ENCODE measurements around the gene MEGF10. TPM values are rescaled to one million over a fixed set of nuclear protein-coding genes. Genes with fewer than 3 reads are reported as not detected.

MEGF10 gene
- total and polyA plus RNA-seq, 7 donors = under 0.01 to 3.6 (median 1.7) TPM; not detected in 1

- H3K9me3 ChIP-seq = no peaks in the 10 kb centered on the region
- no peaks in the 10 kb centered on the region for H3K4me1 ChIP-seq
- H3K27ac ChIP-seq = no peak overlapping the region
- TF ChIP-seq POLR2AphosphoS5 (IDR thresholded peaks at IDR 0.05) = no peak
- no peak for TF ChIP-seq CTCF (IDR thresholded peaks at IDR 0.05)
- no peak for TF ChIP-seq EP300 (IDR thresholded peaks at IDR 0.05)
- no peak for TF ChIP-seq POLR2A (IDR thresholded peaks at IDR 0.05)
- H3K4me3 ChIP-seq = no peak overlapping the region
- intact Hi-C loops (cut with DNase I) = no loop called here
- WGBS, 2 donors = 65 to 80% methylated on average over 2 of the region's 2 CpGs
- H3K36me3 ChIP-seq = no peaks in the 10 kb centered on the region
- DNase-seq = no peak
- no peaks in the 10 kb centered on the region for H3K27me3 ChIP-seq
Observed at GRCh38 chr5:127398508-127398907, 107.9 kb downstream of the MEGF10 start.

DNA sequence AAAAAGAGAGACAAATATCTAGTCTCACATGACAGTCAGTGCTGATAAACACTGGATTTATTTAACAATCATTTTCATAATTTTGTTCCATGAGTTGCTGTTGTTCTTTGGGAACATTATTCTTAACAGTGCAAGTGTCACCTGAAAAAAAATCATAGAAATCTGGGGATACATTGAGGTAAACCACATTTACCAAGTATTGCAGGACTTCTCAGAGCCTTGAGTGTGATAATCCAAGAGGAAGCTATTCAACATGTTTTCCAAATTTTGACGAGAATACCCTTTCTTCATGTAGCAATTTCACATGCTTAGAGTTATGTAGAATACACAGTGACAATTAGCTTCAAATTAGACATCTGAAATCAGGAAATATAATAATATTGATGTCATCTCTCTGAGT, 108.5 kb downstream of the MEGF10 start:
- TF ChIP-seq EP300 (IDR thresholded peaks at IDR 0.05) (no peak), CTCF (IDR thresholded peaks at IDR 0.05) (no peak), POLR2A (IDR thresholded peaks at IDR 0.05) (no peak), POLR2AphosphoS5 (IDR thresholded peaks at IDR 0.05) (no peak)
- 77 to 91% methylated on average over 1 of the region's 1 CpG for WGBS, 2 donors
- Histone ChIP-seq H3K36me3 (no peaks in the 10 kb centered on the region), H3K27me3 (no peaks in the 10 kb centered on the region), H3K4me3 (no peak overlapping the region), H3K9me3 (no peaks in the 10 kb centered on the region), H3K4me1 (no peaks in the 10 kb centered on the region), H3K27ac (no peak overlapping the region)
- intact Hi-C loops (cut with DNase I) = no loop called here
- DNase-seq = no peak

GRCh38 chr5:127400539-127400938, 109.9 kb downstream of the MEGF10 start:
- Histone ChIP-seq H3K27ac (no peak overlapping the region), H3K9me3 (no peaks in the 10 kb centered on the region), H3K27me3 (no peaks in the 10 kb centered on the region), H3K4me1 (no peaks in the 10 kb centered on the region), H3K4me3 (no peak overlapping the region), H3K36me3 (no peaks in the 10 kb centered on the region)
- DNase-seq = no peak
- intact Hi-C loops (cut with DNase I) = no loop called here
- 27 to 46% methylated on average over 1 of the region's 1 CpG for WGBS, 2 donors
- TF ChIP-seq POLR2A (IDR thresholded peaks at IDR 0.05) (no peak), EP300 (IDR thresholded peaks at IDR 0.05) (no peak), CTCF (IDR thresholded peaks at IDR 0.05) (no peak), POLR2AphosphoS5 (IDR thresholded peaks at IDR 0.05) (no peak)

DNA sequence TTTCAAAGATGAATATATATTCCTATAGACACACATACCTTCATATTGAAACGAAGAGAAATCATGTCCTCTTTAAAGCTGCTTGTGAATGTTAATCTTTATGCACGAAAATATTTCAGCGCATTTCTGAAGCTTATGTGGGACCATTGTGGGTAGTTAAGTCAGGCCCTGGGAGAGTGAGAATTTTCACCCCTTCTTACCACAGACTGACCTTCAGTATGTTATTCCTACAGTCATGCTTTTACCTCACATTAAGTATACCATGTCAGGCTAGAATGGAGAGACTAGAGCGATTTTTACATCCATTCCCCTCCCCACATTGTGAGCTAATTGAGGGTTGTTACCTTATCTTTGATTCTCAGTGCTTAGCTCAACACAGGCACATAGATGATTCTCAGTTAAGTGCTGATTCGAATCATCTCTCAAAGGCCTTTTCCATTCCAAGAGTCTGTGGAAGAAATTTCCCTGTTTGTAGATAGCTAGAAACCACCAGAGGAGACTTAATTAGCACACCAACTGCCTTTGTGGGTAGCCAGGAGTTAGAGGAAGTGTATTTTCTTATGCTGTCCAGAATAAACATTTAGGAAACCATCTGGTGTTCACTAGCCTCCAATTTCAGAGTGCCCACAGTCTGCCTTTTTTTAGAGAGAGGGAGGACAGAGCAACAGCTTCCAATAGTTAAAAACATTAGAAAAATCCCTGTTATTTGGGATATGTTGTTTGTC, 110.5 kb downstream of the MEGF10 start:
- no peaks in the 10 kb centered on the region for H3K27me3 ChIP-seq
- H3K9me3 ChIP-seq = no peaks in the 10 kb centered on the region
- no peak for DNase-seq
- no peak overlapping the region for H3K27ac ChIP-seq
- no peaks in the 10 kb centered on the region for H3K36me3 ChIP-seq
- TF ChIP-seq CTCF (IDR thresholded peaks at IDR 0.05) = no peak
- no peak for TF ChIP-seq POLR2AphosphoS5 (IDR thresholded peaks at IDR 0.05)
- no peak for TF ChIP-seq EP300 (IDR thresholded peaks at IDR 0.05)
- no peak for TF ChIP-seq POLR2A (IDR thresholded peaks at IDR 0.05)
- intact Hi-C loops (cut with DNase I) = no loop called here
- no peak overlapping the region for H3K4me3 ChIP-seq
- WGBS, 2 donors = 76 to 83% methylated on average over 5 of the region's 5 CpGs
- H3K4me1 ChIP-seq = no peaks in the 10 kb centered on the region

DNA sequence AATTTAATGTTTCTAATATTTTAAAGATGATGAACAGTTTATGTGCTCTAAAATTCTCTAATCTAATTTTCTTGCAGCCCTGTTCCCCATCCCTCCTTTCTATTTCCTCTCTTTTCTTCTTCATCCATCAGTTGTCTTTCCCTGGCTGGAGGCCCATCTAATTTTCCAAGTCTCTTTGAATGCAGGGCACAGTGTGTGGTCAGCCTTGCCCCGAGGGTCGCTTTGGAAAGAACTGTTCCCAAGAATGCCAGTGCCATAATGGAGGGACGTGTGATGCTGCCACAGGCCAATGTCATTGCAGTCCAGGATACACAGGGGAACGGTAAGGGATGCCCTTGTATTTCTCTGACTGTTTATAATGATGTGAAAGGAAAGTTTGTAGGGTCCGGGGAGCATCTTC, 111.8 kb downstream of the MEGF10 start:
- H3K27ac ChIP-seq = no peak overlapping the region
- no peaks in the 10 kb centered on the region for H3K4me1 ChIP-seq
- intact Hi-C loops (cut with DNase I) = no loop called here
- H3K36me3 ChIP-seq = no peaks in the 10 kb centered on the region
- WGBS, 2 donors = 89 to 90% methylated on average over 5 of the region's 5 CpGs
- DNase-seq = no peak
- H3K4me3 ChIP-seq = no peak overlapping the region
- TF ChIP-seq EP300 (IDR thresholded peaks at IDR 0.05) (no peak), POLR2AphosphoS5 (IDR thresholded peaks at IDR 0.05) (no peak), POLR2A (IDR thresholded peaks at IDR 0.05) (no peak), CTCF (IDR thresholded peaks at IDR 0.05) (no peak)
- no peaks in the 10 kb centered on the region for H3K9me3 ChIP-seq
- H3K27me3 ChIP-seq = no peaks in the 10 kb centered on the region

All from sigmoid colon (tissue), 7 donors.